Fibroblast of villous mesenchyme (primary cell): ENCODE measurements around the gene SCAF8. TPM values are rescaled to one million over a fixed set of nuclear protein-coding genes. Genes with fewer than 3 reads are reported as not detected.

Experiments used
- DNase-seq: peaks from one replicate; pipeline ENCODE4 v3.0.0-alpha.2; 2010; ENCODE audit warnings: low read depth
- H3K4me3 ChIP-seq: 2 replicates; pipeline ENCODE4 v1.5.1; 2011; ENCODE audit warnings: low read depth, mild to moderate bottlenecking, low read length
- CTCF ChIP-seq: IDR thresholded peaks from 2 replicates; pipeline ENCODE4 v1.5.1; 2012; ENCODE audit warnings: low read depth, mild to moderate bottlenecking, low read length; ENCODE audit not compliant: insufficient read depth
- total RNA-seq: library from RNA; depleted of rRNA; stranded (reverse); fragments of >200 nt; gene quantifications from 2 replicates; pipeline ENCODE4 v1.2.3, GENCODE V29; 2012

Gene SCAF8
- total RNA-seq: 31.6 and 39.7 TPM in 2 replicates

GRCh38 chr6:154733183-154733625 is at the start of gene SCAF8:
TSS of gene SCAF8 (plus strand) at chr6:154733416. CDS start at chr6:154733901, 485 bp downstream.
- TF ChIP-seq CTCF: peak; percentile 67
- H3K4me3 ChIP-seq: peak within 1 kb of the TSS; percentile 81
- DNase-seq: peak; percentile 78

- DNase-seq: peak; percentile 22
- H3K4me3 ChIP-seq: no peak overlapping the region
- TF ChIP-seq CTCF: no peak
These were observed 49.3 kb upstream of the SCAF8 start for GRCh38 chr6:154683756-154684523.

- H3K4me3 ChIP-seq: no peak overlapping the region
- no peak for TF ChIP-seq CTCF
These were observed 47.1 kb upstream of the SCAF8 start for GRCh38 chr6:154686162-154686561.

GRCh38 chr6:154689493-154690255 is 43.5 kb upstream of the SCAF8 start:
- no peak for TF ChIP-seq CTCF
- H3K4me3 ChIP-seq: no peak overlapping the region
- DNase-seq: no peak

More at GRCh38 chr6:154686162-154686561, 47.1 kb upstream of the SCAF8 start:
- DNase-seq: no peak

GRCh38 chr6:154690857-154691256 is 42.4 kb upstream of the SCAF8 start:
- no peak for TF ChIP-seq CTCF
- no peak for DNase-seq
- H3K4me3 ChIP-seq: no peak overlapping the region

- no peak for DNase-seq
- no peak for TF ChIP-seq CTCF
- H3K4me3 ChIP-seq: no peak overlapping the region
These were observed 36.6 kb upstream of the SCAF8 start for GRCh38 chr6:154696661-154697060.
